BLaER1 treated with 17β-estradiol and CSF1 and Interleukin-3, amounts not matched to agents 10 nM and 100 nM (cell line): Measurements from ENCODE around the gene PTPRT.

Experiments used
- H3K27ac ChIP-seq, 11 experiments: shearing (Covaris generic); formaldehyde crosslinking; 2 replicates each; pipeline ENCODE4 v1.8.1; 2022
- H3K27me3 ChIP-seq, 11 experiments: shearing (Covaris generic); formaldehyde crosslinking; 2 replicates each; pipeline ENCODE4 v1.8.1; 2022
- H3K36me3 ChIP-seq, 11 experiments: shearing (Covaris generic); formaldehyde crosslinking; 2 replicates each; pipeline ENCODE4 v1.8.1; 2022
- H3K4me1 ChIP-seq, 10 experiments: shearing (Covaris generic); formaldehyde crosslinking; 2 replicates each; pipeline ENCODE4 v1.8.1; 2022
- H3K4me2 ChIP-seq, 11 experiments: shearing (Covaris generic); formaldehyde crosslinking; 2 replicates each; pipeline ENCODE4 v1.8.1; 2022
- H3K4me3 ChIP-seq, 10 experiments: shearing (Covaris generic); formaldehyde crosslinking; 2 replicates each; pipeline ENCODE4 v1.8.1; 2022
- H3K9ac ChIP-seq, 11 experiments: shearing (Covaris generic); formaldehyde crosslinking; 2 replicates each; pipeline ENCODE4 v1.8.1; 2022
- H3K9me3 ChIP-seq, 11 experiments: shearing (Covaris generic); formaldehyde crosslinking; replicated peaks in 1 of 11; 2 replicates each; pipeline ENCODE4 v1.8.1; 2022
- H4K20me1 ChIP-seq, 11 experiments: shearing (Covaris generic); formaldehyde crosslinking; 2 replicates each; pipeline ENCODE4 v1.8.1; 2022
- Cebpa-rat ChIP-seq, 11 experiments: shearing (Covaris generic); IDR thresholded peaks; 2 replicates each; pipeline ENCODE4 v1.8.1; 2022

PTPRT gene

DNA sequence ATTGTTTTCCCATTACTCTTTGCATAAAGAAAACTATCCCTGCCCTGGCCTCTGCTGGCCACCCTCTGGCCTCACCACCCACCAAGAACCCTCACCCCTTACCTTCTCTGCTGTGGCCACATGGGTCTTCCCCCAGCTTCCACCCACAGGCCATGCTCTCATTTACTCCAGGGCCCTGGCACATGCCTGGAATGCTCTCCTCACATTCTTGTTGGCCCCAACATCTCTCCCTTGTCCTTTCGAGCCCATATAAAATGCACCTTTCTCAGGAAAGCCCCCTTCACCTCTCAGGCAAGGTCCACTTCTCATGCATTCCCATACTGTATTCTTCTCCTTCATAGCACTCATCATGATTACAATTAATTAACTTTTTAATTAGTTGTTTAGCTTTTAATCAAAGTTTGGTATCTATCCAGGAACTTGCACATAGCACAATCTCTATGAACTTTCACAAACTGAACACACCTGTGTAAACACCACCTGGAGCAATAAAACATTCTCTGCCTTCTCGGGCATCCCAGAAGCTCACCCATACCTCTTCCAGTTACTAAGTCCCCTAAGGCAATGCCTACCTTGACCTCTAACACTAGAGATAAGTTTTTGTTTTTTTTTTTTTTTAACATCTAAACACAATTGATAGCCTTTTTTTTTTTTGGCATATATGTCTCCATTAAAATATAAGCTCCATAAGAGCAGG lies 617.2 kb downstream of the PTPRT start:
- H4K20me1 ChIP-seq: no peaks in the 10 kb centered on the region
- H3K4me2 ChIP-seq: no peak overlapping the region
- H3K4me3 ChIP-seq: no peak overlapping the region
- H3K36me3 ChIP-seq: no peaks in the 10 kb centered on the region
- H3K9me3 ChIP-seq: peaks cover 0 to 14% (median 0%) of the 10 kb centered on the region in 11 experiments; a peak in 4 of 22 replicates
- H3K27me3 ChIP-seq: no peaks in the 10 kb centered on the region
- peaks cover 0 to 15% (median 9%) of the 10 kb centered on the region in 10 experiments; a peak in 13 of 20 replicates for H3K4me1 ChIP-seq
- H3K9ac ChIP-seq: no peak overlapping the region
- H3K27ac ChIP-seq: no peak overlapping the region
- TF ChIP-seq Cebpa-rat (IDR thresholded peaks at IDR 0.05): no peak

DNA sequence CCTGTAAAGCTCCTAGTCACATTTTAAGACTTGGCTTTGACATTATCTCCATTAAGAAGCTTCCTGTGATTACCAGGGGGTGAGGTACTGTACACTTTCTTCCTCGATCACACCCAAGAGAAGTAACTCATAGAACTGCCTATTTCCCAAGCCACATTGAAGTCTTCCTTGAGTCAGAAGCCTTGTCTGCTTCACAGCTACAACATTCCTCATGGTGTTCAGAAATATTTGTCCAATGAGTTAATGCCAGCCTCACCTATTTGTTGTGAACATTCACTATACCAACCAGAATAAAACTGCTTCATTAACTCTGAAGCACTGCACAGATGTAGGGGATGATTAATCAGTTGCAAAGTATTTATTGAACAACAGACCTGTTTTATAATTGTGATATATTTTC lies 622.3 kb downstream of the PTPRT start:
- Histone ChIP-seq H4K20me1 (no peaks in the 10 kb centered on the region), H3K9ac (no peak overlapping the region), H3K9me3 (peaks cover 0 to 14% (median 0%) of the 10 kb centered on the region in 11 experiments; a peak in 4 of 22 replicates), H3K27me3 (no peaks in the 10 kb centered on the region), H3K4me2 (no peak overlapping the region), H3K27ac (no peak overlapping the region), H3K36me3 (no peaks in the 10 kb centered on the region), H3K4me3 (no peak overlapping the region), H3K4me1 (peaks cover 0 to 6% (median 1%) of the 10 kb centered on the region in 10 experiments; a peak in 2 of 20 replicates)
- TF ChIP-seq Cebpa-rat (IDR thresholded peaks at IDR 0.05): no peak

DNA sequence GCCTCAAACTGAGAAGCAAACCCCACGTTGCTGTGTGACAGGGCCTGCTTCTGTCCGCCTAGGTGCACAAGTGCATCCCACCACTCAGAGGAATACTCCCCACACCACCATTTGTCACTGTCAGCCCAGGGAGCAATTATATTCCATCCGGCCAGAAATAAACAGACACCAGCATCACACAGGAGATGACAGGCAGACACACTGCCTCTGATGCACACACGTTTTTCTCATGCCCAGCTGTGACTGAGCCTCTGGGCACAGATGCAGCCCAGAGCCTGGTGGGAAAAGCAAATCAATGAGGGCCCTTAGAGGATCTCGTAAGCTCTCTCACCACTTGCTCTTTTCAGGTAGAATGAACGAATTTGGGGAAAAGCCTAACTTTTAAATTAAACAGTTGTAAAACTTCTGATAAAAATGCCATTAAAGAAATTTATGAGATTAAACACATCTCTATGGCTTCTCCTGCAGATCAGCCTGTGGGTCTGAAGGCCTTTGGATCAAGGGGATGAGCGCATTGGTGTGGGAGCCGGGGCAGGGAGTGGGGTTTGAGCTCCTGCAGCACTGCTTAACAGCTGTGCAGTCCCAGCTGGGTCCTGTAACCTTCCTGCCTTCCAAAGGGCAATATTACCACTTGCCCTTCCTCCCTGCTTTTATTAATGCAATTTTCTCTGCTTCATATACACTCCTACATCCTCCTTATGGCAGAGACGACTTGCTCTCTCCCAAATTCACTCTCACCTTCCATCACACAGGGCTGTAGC lies 624.3 kb downstream of the PTPRT start:
- Histone ChIP-seq H3K4me2 (no peak overlapping the region), H3K4me1 (peaks cover 0 to 15% (median 7%) of the 10 kb centered on the region in 10 experiments; a peak in 9 of 20 replicates), H3K4me3 (no peak overlapping the region), H3K27me3 (no peaks in the 10 kb centered on the region), H3K36me3 (no peaks in the 10 kb centered on the region), H3K27ac (no peak overlapping the region), H4K20me1 (no peaks in the 10 kb centered on the region), H3K9me3 (no peaks in the 10 kb centered on the region), H3K9ac (no peak overlapping the region)
- TF ChIP-seq Cebpa-rat (IDR thresholded peaks at IDR 0.05): no peak

DNA sequence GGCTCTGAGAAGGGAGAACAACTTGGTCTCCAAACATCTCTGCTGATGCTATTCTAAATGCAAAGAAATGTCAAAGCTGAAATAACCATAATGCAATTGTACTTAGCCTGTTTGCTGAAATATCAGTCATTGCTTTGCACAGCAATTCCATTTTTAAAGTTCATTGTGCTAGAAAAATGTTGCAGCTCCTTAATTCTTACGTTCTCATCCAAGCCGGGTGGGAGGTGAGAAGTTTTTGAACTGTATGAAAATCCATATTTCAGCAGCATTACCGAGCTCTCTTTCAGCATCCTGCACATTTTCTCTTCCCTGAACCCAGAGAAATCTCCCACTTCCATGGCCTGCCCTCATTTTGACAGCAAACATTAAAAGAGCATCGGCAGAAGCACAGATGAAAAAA lies 630.0 kb downstream of the PTPRT start:
- peaks cover 0 to 15% (median 7%) of the 10 kb centered on the region in 10 experiments; a peak in 9 of 20 replicates for H3K4me1 ChIP-seq
- no peaks in the 10 kb centered on the region for H3K9me3 ChIP-seq
- no peak overlapping the region for H3K9ac ChIP-seq
- H3K4me3 ChIP-seq: no peak overlapping the region
- TF ChIP-seq Cebpa-rat (IDR thresholded peaks at IDR 0.05): no peak
- no peak overlapping the region for H3K27ac ChIP-seq
- H3K4me2 ChIP-seq: no peak overlapping the region
- H4K20me1 ChIP-seq: no peaks in the 10 kb centered on the region
- H3K27me3 ChIP-seq: no peaks in the 10 kb centered on the region
- no peaks in the 10 kb centered on the region for H3K36me3 ChIP-seq

DNA sequence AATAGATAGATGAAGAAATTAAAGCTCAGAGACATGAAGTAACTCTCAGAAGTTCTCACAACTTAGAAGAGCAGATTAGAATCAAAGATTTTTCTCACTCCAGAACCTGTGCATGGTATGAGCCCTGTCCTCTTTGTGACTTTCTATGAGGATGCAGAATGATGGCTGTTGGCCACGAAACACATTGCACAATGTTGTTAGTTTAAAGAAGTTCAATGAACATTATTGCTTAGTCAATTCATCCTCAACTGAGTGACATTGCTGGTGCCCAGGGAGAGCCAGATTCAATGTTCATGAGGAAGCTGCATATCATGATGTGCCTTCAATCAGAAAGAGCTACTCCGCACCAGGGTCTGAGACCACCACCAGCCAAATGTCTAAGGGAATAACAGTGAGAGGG lies 633.1 kb downstream of the PTPRT start:
- no peaks in the 10 kb centered on the region for H3K36me3 ChIP-seq
- no peaks in the 10 kb centered on the region for H4K20me1 ChIP-seq
- H3K4me1 ChIP-seq: peaks cover 0 to 11% (median 6%) of the 10 kb centered on the region in 10 experiments; a peak in 9 of 20 replicates
- H3K9me3 ChIP-seq: no peaks in the 10 kb centered on the region
- no peak for TF ChIP-seq Cebpa-rat (IDR thresholded peaks at IDR 0.05)
- no peaks in the 10 kb centered on the region for H3K27me3 ChIP-seq
- no peak overlapping the region for H3K4me2 ChIP-seq
- no peak overlapping the region for H3K4me3 ChIP-seq
- H3K27ac ChIP-seq: no peak overlapping the region
- no peak overlapping the region for H3K9ac ChIP-seq

DNA sequence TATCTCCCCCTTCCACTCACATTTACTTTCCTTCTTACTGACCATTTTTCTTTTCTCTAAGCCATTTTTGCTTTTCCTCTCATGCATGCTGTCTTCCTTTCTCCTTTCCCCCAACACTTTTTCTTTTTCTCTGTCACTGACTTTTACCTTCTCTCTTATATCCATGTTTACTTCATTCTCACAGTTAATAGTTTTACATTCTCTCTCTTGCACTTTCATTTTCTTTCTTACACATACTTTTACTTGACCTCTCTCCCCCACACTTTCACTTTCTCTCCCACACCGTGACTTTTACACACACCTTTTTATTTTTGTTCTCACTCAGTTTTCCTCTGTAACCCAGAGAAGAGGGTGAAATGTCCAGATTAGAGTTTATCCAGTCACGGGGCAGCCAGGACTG lies 636.3 kb downstream of the PTPRT start:
- H3K4me3 ChIP-seq: no peak overlapping the region
- H3K4me1 ChIP-seq: peaks cover 0 to 5% (median 0%) of the 10 kb centered on the region in 10 experiments; a peak in 1 of 20 replicates
- H3K36me3 ChIP-seq: no peaks in the 10 kb centered on the region
- H3K27me3 ChIP-seq: no peaks in the 10 kb centered on the region
- H4K20me1 ChIP-seq: no peaks in the 10 kb centered on the region
- no peaks in the 10 kb centered on the region for H3K9me3 ChIP-seq
- H3K4me2 ChIP-seq: peak overlapping the region in 9 of 11 experiments; percentile 0 to 44 (median 18); a peak in 9 of 22 replicates
- H3K27ac ChIP-seq: no peak overlapping the region
- H3K9ac ChIP-seq: no peak overlapping the region
- no peak for TF ChIP-seq Cebpa-rat (IDR thresholded peaks at IDR 0.05)

DNA sequence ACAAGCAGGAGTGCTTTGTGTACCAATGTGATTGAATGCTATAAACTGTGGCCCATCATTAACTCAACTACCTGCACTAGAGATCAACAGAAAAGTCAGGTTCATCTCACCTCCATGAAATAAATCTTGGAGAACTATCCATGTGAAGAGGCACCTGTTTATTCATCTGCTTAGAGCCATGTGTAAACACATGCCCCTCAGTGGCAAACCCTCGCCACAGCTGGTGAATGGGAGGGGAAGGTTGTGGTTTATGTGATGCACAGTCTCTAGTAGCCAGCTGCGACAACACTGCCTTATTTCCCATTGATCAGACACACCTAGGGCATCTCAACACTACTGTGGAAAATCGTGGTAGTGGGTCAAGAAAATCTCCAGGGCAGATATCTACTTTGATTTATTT lies 640.2 kb downstream of the PTPRT start:
- H3K4me3 ChIP-seq: no peak overlapping the region
- no peak for TF ChIP-seq Cebpa-rat (IDR thresholded peaks at IDR 0.05)
- H3K27ac ChIP-seq: no peak overlapping the region
- H3K27me3 ChIP-seq: no peaks in the 10 kb centered on the region
- no peak overlapping the region for H3K4me2 ChIP-seq
- no peaks in the 10 kb centered on the region for H4K20me1 ChIP-seq
- H3K36me3 ChIP-seq: no peaks in the 10 kb centered on the region
- peaks cover 0 to 5% (median 0%) of the 10 kb centered on the region in 10 experiments; a peak in 1 of 20 replicates for H3K4me1 ChIP-seq
- no peaks in the 10 kb centered on the region for H3K9me3 ChIP-seq
- no peak overlapping the region for H3K9ac ChIP-seq

DNA sequence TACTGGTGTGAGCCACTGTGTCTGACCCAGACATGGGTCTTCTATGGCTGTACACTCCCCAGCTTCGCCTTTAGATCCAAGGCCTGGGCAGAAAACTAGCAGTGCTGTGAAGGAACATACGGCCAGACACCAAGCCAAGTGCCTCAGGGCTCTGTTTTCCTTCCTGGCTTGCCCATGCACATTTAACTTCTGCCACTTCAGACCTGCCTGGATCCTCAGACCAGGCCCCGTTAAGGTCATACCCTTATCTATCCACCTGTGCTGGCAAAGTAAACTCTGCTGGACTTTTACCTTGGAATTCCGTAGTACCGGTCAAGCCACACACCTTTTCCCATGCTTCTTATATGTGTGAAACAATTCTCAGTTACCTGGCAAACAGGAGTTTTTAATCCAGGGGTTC lies 644.8 kb downstream of the PTPRT start:
- Histone ChIP-seq H3K4me3 (no peak overlapping the region), H3K36me3 (no peaks in the 10 kb centered on the region), H3K27ac (no peak overlapping the region), H3K4me2 (no peak overlapping the region), H4K20me1 (no peaks in the 10 kb centered on the region), H3K9me3 (no peaks in the 10 kb centered on the region), H3K4me1 (no peaks in the 10 kb centered on the region), H3K9ac (no peak overlapping the region), H3K27me3 (no peaks in the 10 kb centered on the region)
- no peak for TF ChIP-seq Cebpa-rat (IDR thresholded peaks at IDR 0.05)

DNA sequence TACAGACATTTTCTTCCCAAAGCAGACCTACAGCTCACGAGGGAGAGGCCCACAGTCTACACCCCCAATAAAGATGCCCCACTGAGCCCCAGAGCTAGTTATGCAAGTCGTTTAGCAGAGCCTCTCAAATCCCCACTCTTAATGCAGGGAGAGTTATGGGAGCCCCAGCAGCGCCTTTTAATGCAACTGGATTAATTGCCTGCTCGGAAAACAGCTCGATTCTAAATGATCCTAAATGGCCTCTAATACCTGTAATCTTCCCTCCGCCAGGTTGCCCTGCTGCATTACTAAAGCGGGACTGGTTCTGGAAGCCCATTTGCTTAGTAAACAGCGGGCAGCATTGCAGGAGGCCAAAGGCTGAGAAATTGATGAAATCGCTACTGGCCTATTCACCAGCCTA lies 656.9 kb downstream of the PTPRT start:
- TF ChIP-seq Cebpa-rat (IDR thresholded peaks at IDR 0.05): no peak
- Histone ChIP-seq H3K4me2 (peak overlapping the region in 6 of 11 experiments; percentile 48 to 83 (median 76); a peak in 4 of 22 replicates), H3K9me3 (no peaks in the 10 kb centered on the region), H3K4me3 (no peak overlapping the region), H3K36me3 (no peaks in the 10 kb centered on the region), H3K9ac (no peak overlapping the region), H3K27me3 (peaks cover 0 to 7% (median 0%) of the 10 kb centered on the region in 11 experiments; a peak in 2 of 22 replicates), H3K27ac (no peak overlapping the region), H3K4me1 (peaks cover 19 to 33% (median 24%) of the 10 kb centered on the region in 10 experiments), H4K20me1 (peaks cover 0 to 5% (median 0%) of the 10 kb centered on the region in 11 experiments; a peak in 3 of 22 replicates)
